Inferior parietal cortex (tissue), 1 donor: ENCODE data around the gene NFASC.
A peak's percentile ranks its signal among the peaks of the same experiment; 100 is the strongest.

Experiments
- DNase-seq: peaks from one replicate; pipeline ENCODE4 v3.0.0-alpha.2; 2016; ENCODE audit errors: extremely low spot score

The NFASC gene

DNA sequence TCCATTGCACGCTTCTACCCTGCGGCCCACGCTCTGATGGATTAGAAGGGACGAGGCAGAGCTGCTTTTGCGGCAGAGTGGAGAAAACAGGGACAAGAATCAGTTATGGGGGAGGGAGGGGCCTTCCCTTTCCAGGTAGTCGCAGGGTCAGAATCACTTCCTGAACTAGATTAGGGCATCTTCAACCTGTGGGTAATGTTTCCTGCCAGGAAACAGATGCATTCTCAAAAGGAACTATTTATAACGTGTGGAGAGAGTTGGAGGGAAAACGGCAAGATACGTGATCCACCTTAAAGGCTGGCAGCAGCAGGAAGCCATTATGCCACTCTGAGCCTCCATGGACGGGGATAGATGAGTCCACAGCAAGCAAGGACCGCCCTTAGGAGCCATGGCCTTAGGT lies 112.5 kb downstream of the NFASC start:
- DNase-seq: no peak

DNA sequence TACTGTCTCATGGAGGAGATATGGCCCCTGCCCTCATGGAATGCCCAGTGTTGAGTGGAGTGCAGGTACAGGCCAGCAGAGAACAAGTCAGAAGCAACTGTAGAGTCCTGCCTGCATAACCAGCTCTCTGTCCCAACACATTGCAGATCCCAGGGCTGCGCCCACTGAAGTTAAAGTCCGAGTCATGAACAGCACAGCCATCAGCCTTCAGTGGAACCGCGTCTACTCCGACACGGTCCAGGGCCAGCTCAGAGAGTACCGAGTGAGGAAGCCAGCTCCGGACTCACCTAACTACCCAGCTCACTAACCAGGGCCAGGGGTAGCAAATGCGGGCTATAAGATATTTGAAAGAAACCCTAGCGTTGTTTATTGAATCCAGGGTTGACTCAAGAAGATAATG lies 113.2 kb downstream of the NFASC start:
- no peak for DNase-seq

- DNase-seq: no peak
Observed at GRCh38 chr1:204984499-204984898, 113.8 kb downstream of the NFASC start.

- no peak for DNase-seq
Observed at GRCh38 chr1:204986181-204986580, 115.5 kb downstream of the NFASC start.

- no peak for DNase-seq
Observed at GRCh38 chr1:204987689-204988088, 117.0 kb downstream of the NFASC start.

- DNase-seq: no peak
Observed at GRCh38 chr1:204988196-204988595, 117.5 kb downstream of the NFASC start.

- peak; percentile 90 for DNase-seq
Observed at GRCh38 chr1:204989266-204990058, 118.8 kb downstream of the NFASC start.

GRCh38 chr1:204990059-204990664 lies 119.5 kb downstream of the NFASC start:
- peak; percentile 58 for DNase-seq

DNA sequence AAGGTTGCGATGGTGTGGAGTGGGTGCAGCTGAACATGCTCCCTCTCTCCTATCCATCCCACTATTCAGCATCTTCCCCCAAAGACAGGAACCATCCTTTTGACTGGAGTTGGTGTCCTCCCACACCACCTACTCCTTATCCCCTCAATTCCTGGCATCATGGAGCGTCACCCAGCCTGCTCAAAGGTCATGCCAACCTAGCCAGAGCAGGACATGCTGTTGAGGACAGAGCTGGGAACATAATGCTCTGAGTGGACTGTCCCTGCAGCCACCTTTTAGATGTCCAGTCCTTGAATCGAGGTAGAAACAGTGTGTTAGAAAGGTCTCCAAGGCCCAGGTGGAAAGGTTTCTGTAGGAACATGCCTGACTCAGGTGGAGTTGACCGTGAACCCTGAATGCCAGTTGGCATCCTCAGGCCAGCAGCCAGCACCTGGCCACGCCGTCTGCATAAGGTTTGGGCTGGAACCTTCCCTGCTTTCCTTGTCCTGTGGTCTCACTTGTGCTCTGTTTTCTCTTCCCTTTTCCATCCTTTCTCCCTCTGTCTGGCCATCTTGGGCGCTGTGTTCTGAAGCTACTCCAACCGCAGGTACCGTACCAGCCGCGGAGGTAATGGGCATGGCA lies 120.2 kb downstream of the NFASC start:
- no peak for DNase-seq

DNA sequence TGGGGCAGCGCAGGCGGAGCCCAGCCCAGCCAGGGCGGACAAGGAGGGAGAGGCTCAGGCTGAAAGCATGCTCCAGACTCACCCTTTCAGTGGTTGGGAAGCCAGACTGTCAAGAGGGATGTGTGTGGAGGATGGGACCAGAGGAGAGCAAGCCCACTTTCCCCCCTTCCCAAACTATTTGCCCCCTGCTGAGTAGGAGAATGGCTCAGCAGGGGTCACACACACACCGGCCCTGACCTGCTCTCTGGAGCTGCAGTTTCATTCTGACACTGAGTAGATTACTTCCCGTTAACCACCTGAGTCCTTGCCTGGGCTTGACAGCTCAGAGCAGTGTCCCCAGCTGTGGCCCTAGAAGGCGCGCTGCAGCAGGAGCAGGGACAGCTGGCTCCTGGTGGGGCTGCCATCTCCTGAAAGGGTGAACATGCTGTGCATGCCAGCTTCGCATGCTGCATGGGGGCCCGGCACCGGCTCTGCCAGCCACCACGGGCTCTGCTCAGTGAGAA lies 120.7 kb downstream of the NFASC start:
- no peak for DNase-seq

DNA sequence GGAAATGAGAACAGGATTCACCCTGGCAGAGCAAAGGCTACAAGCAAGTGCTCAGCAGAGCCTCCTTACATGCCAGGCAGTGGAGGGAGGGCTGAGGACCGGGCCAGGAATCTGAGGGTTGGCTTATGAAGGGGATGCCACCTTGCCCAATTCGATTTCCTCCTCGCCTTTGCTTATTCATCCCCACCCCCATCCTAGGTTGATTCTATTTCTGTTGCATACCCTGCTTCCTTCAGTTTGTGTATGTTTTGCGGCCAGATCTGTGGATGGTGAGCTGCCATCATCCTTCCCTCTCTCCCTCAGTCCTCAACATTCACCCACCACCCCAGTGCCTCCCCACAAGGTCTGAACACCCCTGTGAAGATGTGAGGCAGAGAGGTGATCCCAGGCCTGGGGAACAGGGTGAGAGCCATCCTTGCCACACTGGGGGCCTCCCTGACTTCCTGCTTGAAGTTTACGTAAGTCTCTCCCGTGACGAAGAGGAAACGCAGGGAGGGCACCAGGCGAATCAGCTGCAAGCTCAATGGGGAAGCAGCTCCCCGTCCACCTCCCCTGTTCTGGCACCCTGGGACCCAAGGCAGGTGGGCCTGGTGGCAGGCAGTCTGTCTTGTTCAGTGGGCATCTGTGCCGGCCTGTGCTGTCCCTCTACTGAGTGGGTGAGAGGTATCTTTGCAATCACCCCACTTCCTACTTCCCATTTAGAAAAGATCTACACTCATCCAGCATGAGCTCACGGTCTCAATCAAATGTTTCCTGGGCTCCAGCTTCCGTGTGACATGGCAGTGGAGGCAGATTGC lies 121.7 kb downstream of the NFASC start:
- no peak for DNase-seq

DNA sequence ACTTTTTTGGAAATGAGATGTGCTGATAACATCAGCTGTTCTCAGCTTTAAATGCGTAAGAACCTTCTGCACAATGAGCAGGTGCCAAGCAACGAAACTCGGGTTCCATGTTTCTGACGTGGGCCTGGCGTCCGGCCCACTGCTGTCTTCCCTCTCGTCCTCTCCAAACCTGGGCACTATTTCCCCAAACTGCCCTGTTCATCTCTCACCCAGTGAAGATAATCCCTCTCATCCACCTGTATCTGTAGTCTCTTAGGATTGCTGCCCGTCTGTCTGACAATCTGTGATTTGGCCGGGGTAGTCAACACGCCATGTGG lies 122.3 kb downstream of the NFASC start:
- no peak for DNase-seq

GRCh38 chr1:204994086-204994862 lies 123.6 kb downstream of the NFASC start:
- no peak for DNase-seq

DNA sequence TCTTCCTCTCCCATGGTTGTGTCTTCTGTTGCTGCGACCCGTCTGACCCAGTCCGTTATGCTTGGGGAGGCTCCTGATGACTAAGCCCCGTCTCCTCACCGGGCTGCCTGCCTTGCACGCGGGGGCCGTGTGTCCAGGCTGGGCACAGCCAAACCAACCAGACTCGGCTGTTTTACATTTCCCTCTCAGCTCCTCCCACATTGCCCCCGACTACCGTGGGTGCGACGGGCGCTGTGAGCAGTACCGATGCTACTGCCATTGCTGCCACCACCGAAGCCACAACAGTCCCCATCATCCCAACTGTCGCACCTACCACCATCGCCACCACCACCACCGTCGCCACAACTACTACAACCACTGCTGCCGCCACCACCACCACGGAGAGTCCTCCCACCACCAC lies 126.3 kb downstream of the NFASC start:
- DNase-seq: no peak

- DNase-seq: no peak
Observed at GRCh38 chr1:204997591-204998355, 127.1 kb downstream of the NFASC start.

DNA sequence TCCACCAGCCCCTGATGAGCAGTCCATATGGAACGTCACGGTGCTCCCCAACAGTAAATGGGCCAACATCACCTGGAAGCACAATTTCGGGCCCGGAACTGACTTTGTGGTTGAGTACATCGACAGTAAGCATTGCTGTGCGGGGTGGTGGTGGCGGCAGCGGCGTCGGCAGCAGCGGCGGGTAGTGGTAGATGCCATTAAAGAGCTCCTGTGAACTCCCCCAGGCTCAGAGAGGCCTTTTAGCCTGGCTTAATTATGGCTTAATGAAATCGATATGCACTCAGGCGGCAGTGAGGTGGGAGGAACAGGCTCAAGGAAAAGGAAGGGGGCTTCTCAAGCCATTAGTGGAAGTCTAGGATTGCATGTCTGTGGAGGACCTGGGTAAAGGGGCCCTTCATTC lies 130.5 kb downstream of the NFASC start:
- DNase-seq: no peak

DNA sequence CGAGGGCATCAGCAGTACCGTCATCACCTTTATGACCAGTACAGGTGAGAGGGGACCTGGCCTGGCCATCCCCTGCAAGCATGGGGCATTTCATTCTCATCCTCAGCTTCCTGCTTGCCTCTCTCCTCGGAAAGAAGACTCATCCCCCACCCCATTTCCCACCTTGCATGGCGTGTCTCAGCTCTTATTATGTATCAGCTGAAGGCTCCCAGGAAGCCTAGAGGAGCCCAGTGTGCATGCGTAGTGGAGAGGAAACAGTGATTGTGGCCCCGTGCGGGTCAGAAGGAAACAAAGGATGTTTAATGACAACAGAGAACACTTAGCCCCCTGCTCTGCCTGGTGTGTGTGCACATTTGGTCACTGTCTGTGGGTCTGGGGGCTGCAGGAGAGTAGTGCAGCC lies 132.0 kb downstream of the NFASC start:
- no peak for DNase-seq

DNA sequence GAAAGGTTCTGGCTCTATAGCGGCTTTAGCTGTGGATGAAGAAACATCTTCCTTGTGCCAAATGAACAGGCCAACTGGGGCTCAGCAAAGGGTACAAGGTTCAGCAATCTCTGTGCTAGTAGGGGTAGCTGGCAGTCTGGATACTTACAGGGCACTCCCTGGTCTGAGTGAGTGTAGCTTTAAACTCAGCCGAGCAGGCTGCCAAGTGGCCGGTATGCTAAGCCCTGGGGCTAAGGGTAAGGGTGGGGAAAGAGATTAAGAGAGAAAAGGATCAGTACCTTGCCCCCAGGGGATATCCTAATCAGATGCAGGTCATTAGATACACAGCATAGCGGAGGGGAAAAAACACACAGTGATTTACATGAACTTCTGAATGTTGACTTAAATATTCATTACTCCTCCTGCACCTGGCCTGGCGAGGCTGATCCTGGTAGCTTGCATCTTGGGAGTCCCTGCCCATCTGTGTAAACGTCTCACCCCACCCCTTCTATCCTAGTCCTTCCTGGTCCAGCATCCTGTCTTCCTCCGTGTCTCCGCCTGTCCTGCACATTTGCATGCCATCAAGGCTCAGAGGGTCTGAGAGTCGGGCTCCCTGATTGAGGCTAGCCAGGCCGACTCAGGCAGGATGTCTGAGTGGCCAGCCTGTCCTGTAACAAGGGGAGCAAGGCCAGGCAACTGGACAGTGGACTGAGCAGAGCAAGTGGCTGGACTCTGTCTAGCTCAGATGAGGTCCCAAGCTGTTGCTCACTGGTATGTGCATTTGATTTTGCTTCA lies 132.9 kb downstream of the NFASC start:
- no peak for DNase-seq

- peak; percentile 57 for DNase-seq
Observed at GRCh38 chr1:205004351-205004750, 133.7 kb downstream of the NFASC start.

DNA sequence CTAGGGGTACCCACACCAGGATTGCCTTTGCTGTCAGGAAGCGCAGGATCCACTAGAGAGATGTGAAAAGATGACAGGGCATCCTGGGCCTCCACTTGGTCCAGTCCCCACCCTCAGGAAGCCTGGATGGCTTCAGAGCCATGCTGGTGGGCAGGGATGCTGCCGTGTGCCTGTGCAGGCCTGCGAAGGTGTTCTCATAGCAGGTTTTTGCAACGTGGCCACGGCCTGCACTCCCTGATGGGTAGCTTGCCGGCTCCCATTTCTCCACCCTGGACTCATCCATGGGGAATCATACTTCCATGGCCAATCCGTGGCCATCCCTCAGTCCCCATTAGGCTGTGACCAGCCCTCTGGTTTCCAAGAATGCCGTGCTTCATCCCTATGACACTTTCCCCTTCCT lies 138.2 kb downstream of the NFASC start:
- no peak for DNase-seq
